ENCODE results near the gene TMEM131. TPM values are rescaled to one million over a fixed set of nuclear protein-coding genes. Genes with fewer than 3 reads are reported as not detected.

Gene TMEM131
- total and polyA plus RNA-seq, 2 of the 8 experiments (the other 6 are each of a cell fraction or from before 2014, with no cell fraction given) = 9.7 to 22.9 TPM

GRCh38 chr2:97722227-97722626 lies 273.5 kb downstream of the TMEM131 start (continued):
- TF ChIP-seq CHD7 (IDR thresholded peaks at IDR 0.05; ENCODE audit: insufficient replicate concordance, low read length) = no peak
- no peak for TF ChIP-seq BRCA1 (IDR thresholded peaks at IDR 0.05; ENCODE audit: low read depth, low read length)
- no peak for TF ChIP-seq CTBP2 (IDR thresholded peaks at IDR 0.05; ENCODE audit: borderline replicate concordance, insufficient read depth, insufficient read length, low read length)
- no peak for TF ChIP-seq NANOG (IDR thresholded peaks at IDR 0.05; ENCODE audit: insufficient read depth, low read depth, low read length, poor library complexity, severe bottlenecking)
- TF ChIP-seq USF2 (IDR thresholded peaks at IDR 0.05; ENCODE audit: low read length) = no peak
- no peak for TF ChIP-seq BACH1 (IDR thresholded peaks at IDR 0.05; ENCODE audit: low read length)

Data from H1 (cell line).